ENCODE data around the gene PHAX.
"Not testable (repeated sequence)": the region's sequence is repeated elsewhere in the genome, so short reads cannot be mapped to it uniquely, and the experiment has no call there.

The PHAX gene

DNA sequence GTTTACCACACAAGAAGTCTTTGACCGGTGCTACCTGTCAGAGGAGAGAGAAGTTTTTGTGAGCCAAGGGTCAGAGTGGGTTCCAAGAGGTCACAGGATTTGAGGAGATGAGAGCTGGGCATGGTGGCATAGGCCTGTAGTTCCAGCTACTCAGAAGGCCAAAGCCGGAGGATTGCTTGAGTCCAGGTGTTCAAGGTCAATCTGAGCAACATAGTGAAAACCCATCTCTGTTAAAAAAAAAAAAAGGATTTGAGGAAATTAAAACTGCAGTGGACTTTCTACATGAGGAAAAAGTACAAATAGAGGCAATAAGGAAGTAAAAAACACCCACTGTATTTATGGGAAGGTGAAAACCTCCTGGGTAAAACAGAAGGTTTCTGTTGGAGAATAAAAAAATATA, 63.8 kb downstream of the PHAX start:
- Histone ChIP-seq H3K4me1 (ENCODE audit: control insufficient read depth, low read depth, low read length) (no peaks in the 10 kb centered on the region), H4K8ac (ENCODE audit: low read depth, low read length) (no peak overlapping the region), H3K27me3 (ENCODE audit: insufficient read depth, low read length, poor library complexity) (no peaks in the 10 kb centered on the region), H2BK5ac (ENCODE audit: low read length) (no peak overlapping the region), H3K27ac (ENCODE audit: low read depth, low read length) (no peak overlapping the region), H3K18ac (ENCODE audit: low read length) (no peak overlapping the region), H3K4me3 (ENCODE audit: low read length) (no peak overlapping the region), H3K4ac (ENCODE audit: low read depth, low read length) (no peak overlapping the region), H2BK120ac (ENCODE audit: low read depth, low read length) (no peak overlapping the region), H2BK15ac (replicated peaks; ENCODE audit: low read depth) (no peak overlapping the region), H3K79me1 (ENCODE audit: low read length) (no peaks in the 10 kb centered on the region), H3K36me3 (ENCODE audit: control insufficient read depth, insufficient read depth, low read length) (no peaks in the 10 kb centered on the region), H3K79me2 (ENCODE audit: control insufficient read depth, insufficient read depth, low read length) (no peaks in the 10 kb centered on the region), H3K23ac (ENCODE audit: low read length) (no peak overlapping the region), H3K4me2 (ENCODE audit: low read length) (no peak overlapping the region), H2AK5ac (ENCODE audit: low read length) (no peak overlapping the region), H3K56ac (ENCODE audit: low read length) (no peak overlapping the region), H3K9ac (ENCODE audit: low read length) (no peak overlapping the region), H4K5ac (ENCODE audit: low read length) (no peak overlapping the region)
- DNase-seq = no peak
- WGBS (ENCODE audit: extremely low coverage, insufficient coverage, low lambda C conversion rate) = no CpG with 5 or more reads among the region's 2 CpGs

DNA sequence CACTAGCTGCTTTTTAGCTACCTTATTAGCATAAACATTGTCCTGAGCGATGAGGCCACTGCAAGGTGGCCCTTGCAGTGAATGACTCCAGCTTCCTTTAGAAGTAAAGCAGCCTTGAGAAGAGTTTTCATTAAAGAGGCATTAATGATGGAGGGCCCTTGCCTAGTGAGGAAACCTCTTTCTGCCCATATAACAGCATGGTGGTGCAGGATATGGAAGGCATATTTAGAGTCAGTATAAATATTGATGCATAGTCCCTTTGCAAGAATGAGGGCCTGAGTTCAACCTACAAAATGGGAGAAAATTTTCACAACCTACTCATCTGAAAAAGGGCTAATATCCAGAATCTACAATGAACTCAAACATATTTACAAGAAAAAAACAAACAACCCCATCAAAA, 69.4 kb downstream of the PHAX start:
- not testable (repeated sequence) for H3K27me3 ChIP-seq (ENCODE audit: insufficient read depth, low read length, poor library complexity)

DNA sequence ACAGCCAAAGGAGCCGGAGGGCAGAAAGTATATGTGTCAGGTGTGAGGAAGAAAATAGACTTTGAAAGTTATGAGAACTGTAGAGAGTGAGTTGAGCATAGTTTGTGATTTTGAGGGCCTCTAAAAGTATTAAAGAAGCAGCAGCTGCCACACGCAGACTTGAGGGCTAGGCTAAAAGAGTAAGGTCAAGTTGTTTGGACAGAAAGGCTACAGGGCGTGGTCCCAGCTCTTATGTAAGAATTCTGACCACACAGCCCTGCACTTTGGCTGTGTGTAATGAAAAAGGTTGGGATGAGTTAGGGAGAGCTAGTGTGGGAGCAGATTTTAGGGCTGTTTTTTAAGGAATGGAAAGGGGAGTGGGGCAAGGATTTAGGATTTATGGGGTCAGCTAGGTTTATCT, 70.9 kb downstream of the PHAX start:
- H3K4ac ChIP-seq (ENCODE audit: low read depth, low read length); H3K36me3 ChIP-seq (ENCODE audit: control insufficient read depth, insufficient read depth, low read length); H3K4me3 ChIP-seq (ENCODE audit: low read length); H3K9ac ChIP-seq (ENCODE audit: low read length); H2BK5ac ChIP-seq (ENCODE audit: low read length); H3K4me2 ChIP-seq (ENCODE audit: low read length); H2BK120ac ChIP-seq (ENCODE audit: low read depth, low read length); H3K79me2 ChIP-seq (ENCODE audit: control insufficient read depth, insufficient read depth, low read length); H4K5ac ChIP-seq (ENCODE audit: low read length); H2AK5ac ChIP-seq (ENCODE audit: low read length); H3K18ac ChIP-seq (ENCODE audit: low read length); H3K56ac ChIP-seq (ENCODE audit: low read length); H3K4me1 ChIP-seq (ENCODE audit: control insufficient read depth, low read depth, low read length); DNase-seq; H2BK15ac ChIP-seq (replicated peaks; ENCODE audit: low read depth); H3K27me3 ChIP-seq (ENCODE audit: insufficient read depth, low read length, poor library complexity); H3K23ac ChIP-seq (ENCODE audit: low read length); H3K27ac ChIP-seq (ENCODE audit: low read depth, low read length); H3K79me1 ChIP-seq (ENCODE audit: low read length); H4K8ac ChIP-seq (ENCODE audit: low read depth, low read length): not testable (repeated sequence)
- WGBS (ENCODE audit: extremely low coverage, insufficient coverage, low lambda C conversion rate) = no CpG with 5 or more reads among the region's 3 CpGs

More for the DNA sequence above, 69.4 kb downstream of the PHAX start:
- not testable (repeated sequence) for H2BK5ac ChIP-seq (ENCODE audit: low read length); DNase-seq; H3K4me2 ChIP-seq (ENCODE audit: low read length); H3K4me3 ChIP-seq (ENCODE audit: low read length); H4K5ac ChIP-seq (ENCODE audit: low read length); H3K18ac ChIP-seq (ENCODE audit: low read length); H3K79me2 ChIP-seq (ENCODE audit: control insufficient read depth, insufficient read depth, low read length); H3K4ac ChIP-seq (ENCODE audit: low read depth, low read length); H3K56ac ChIP-seq (ENCODE audit: low read length); H4K8ac ChIP-seq (ENCODE audit: low read depth, low read length); H3K4me1 ChIP-seq (ENCODE audit: control insufficient read depth, low read depth, low read length); H2AK5ac ChIP-seq (ENCODE audit: low read length); H3K9ac ChIP-seq (ENCODE audit: low read length); H2BK120ac ChIP-seq (ENCODE audit: low read depth, low read length); H2BK15ac ChIP-seq (replicated peaks; ENCODE audit: low read depth); H3K79me1 ChIP-seq (ENCODE audit: low read length); H3K23ac ChIP-seq (ENCODE audit: low read length); H3K27ac ChIP-seq (ENCODE audit: low read depth, low read length); H3K36me3 ChIP-seq (ENCODE audit: control insufficient read depth, insufficient read depth, low read length)
- no CpG with 5 or more reads among the region's 1 CpG for WGBS (ENCODE audit: extremely low coverage, insufficient coverage, low lambda C conversion rate)

DNA sequence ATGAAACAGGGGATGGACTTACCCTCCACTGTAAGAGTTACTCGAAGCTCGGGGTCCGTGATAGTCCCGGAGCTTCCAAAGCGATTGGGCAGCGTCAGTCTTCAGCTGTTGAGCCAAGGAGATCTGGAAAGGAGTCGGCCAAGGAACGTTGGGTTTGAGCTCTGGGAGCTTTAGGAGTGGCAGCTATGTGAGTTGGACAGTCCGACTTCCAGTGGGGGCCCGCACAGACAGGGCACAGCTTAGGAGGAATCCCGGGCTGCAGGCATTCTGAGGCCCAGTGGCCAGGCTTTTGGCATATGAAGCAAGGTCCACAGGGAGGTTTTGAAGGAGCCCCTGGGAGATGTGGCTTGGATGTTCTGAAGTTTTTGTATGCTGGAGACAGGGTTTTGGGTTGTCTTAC, 72.7 kb downstream of the PHAX start:
- H3K79me1 ChIP-seq (ENCODE audit: low read length) = no peaks in the 10 kb centered on the region
- H3K9ac ChIP-seq (ENCODE audit: low read length) = peak overlapping the region; percentile 3
- peak; percentile 26 for DNase-seq
- no peak overlapping the region for H3K4me3 ChIP-seq (ENCODE audit: low read length)
- H3K18ac ChIP-seq (ENCODE audit: low read length) = peak overlapping the region; percentile 24
- H2BK5ac ChIP-seq (ENCODE audit: low read length) = peak overlapping the region; percentile 3
- H2BK120ac ChIP-seq (ENCODE audit: low read depth, low read length) = peak overlapping the region; percentile 4
- peak overlapping the region; percentile 4 for H3K4ac ChIP-seq (ENCODE audit: low read depth, low read length)
- WGBS (ENCODE audit: extremely low coverage, insufficient coverage, low lambda C conversion rate) = no CpG with 5 or more reads among the region's 11 CpGs
- no peaks in the 10 kb centered on the region for H3K79me2 ChIP-seq (ENCODE audit: control insufficient read depth, insufficient read depth, low read length)
- H3K27ac ChIP-seq (ENCODE audit: low read depth, low read length) = peak overlapping the region; percentile 43
- no peaks in the 10 kb centered on the region for H3K36me3 ChIP-seq (ENCODE audit: control insufficient read depth, insufficient read depth, low read length)
- no peak overlapping the region for H2AK5ac ChIP-seq (ENCODE audit: low read length)
- no peak overlapping the region for H3K4me2 ChIP-seq (ENCODE audit: low read length)
- no peaks in the 10 kb centered on the region for H3K27me3 ChIP-seq (ENCODE audit: insufficient read depth, low read length, poor library complexity)
- H3K4me1 ChIP-seq (ENCODE audit: control insufficient read depth, low read depth, low read length) = peaks cover 5% of the 10 kb centered on the region
- no peak overlapping the region for H3K23ac ChIP-seq (ENCODE audit: low read length)
- H4K5ac ChIP-seq (ENCODE audit: low read length) = no peak overlapping the region
- no peak overlapping the region for H2BK15ac ChIP-seq (replicated peaks; ENCODE audit: low read depth)
- H4K8ac ChIP-seq (ENCODE audit: low read depth, low read length) = no peak overlapping the region
- H3K56ac ChIP-seq (ENCODE audit: low read length) = peak overlapping the region; percentile 38

DNA sequence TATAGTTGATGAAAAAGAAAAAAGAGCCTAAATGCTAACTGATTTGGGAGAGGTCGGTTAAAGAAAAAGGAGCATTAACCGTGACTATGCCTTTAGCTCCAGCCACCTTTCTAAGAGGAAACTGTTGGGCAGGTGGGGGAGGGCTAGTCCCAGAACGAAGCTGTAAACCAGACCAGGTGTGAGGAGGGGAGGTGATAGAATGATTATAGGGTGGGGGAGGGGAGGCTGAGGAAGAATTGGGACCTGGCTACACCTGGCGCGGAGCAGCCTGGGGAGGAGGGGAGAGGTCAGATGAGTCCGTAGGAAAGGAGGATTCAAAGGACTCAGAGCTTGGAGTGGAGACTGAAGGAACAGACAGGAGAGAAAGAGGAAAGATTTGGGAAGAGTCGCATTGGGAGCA, 73.4 kb downstream of the PHAX start:
- Histone ChIP-seq H3K18ac (ENCODE audit: low read length) (peak overlapping the region; percentile 24), H3K4me1 (ENCODE audit: control insufficient read depth, low read depth, low read length) (peaks cover 5% of the 10 kb centered on the region), H3K27ac (ENCODE audit: low read depth, low read length) (no peak overlapping the region), H3K27me3 (ENCODE audit: insufficient read depth, low read length, poor library complexity) (no peaks in the 10 kb centered on the region), H3K56ac (ENCODE audit: low read length) (peak overlapping the region; percentile 38), H4K5ac (ENCODE audit: low read length) (no peak overlapping the region), H3K23ac (ENCODE audit: low read length) (no peak overlapping the region), H4K8ac (ENCODE audit: low read depth, low read length) (no peak overlapping the region), H2AK5ac (ENCODE audit: low read length) (no peak overlapping the region), H3K36me3 (ENCODE audit: control insufficient read depth, insufficient read depth, low read length) (no peaks in the 10 kb centered on the region), H2BK5ac (ENCODE audit: low read length) (no peak overlapping the region), H3K79me2 (ENCODE audit: control insufficient read depth, insufficient read depth, low read length) (no peaks in the 10 kb centered on the region), H3K4me3 (ENCODE audit: low read length) (no peak overlapping the region), H3K4me2 (ENCODE audit: low read length) (no peak overlapping the region), H2BK15ac (replicated peaks; ENCODE audit: low read depth) (no peak overlapping the region), H3K4ac (ENCODE audit: low read depth, low read length) (no peak overlapping the region), H3K79me1 (ENCODE audit: low read length) (no peaks in the 10 kb centered on the region), H2BK120ac (ENCODE audit: low read depth, low read length) (no peak overlapping the region), H3K9ac (ENCODE audit: low read length) (peak overlapping the region; percentile 15)
- no CpG with 5 or more reads among the region's 7 CpGs for WGBS (ENCODE audit: extremely low coverage, insufficient coverage, low lambda C conversion rate)
- DNase-seq = peak; percentile 77

DNA sequence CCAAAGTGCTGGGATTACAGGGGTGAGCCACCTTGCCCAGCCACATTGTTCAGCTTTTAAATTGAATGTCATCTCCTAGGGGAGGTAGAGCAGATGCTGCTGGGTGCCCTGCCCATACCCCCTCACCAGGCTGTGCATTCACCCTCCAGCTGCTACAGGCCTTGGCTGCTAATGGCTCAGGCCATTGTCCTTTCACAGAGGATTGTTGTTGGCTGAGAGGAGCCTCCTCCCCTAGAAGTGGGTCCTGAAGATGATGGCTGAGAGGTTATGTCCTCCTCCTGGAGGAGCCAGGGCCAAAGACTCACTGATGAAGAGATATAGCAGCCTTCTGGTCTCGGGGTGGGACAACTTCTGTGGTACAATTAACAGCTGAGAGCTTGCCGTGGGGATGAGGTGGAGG, 74.6 kb downstream of the PHAX start:
- H2BK120ac ChIP-seq (ENCODE audit: low read depth, low read length) = no peak overlapping the region
- H3K79me1 ChIP-seq (ENCODE audit: low read length) = no peaks in the 10 kb centered on the region
- no peak overlapping the region for H4K5ac ChIP-seq (ENCODE audit: low read length)
- no CpG with 5 or more reads among the region's 2 CpGs for WGBS (ENCODE audit: extremely low coverage, insufficient coverage, low lambda C conversion rate)
- H2AK5ac ChIP-seq (ENCODE audit: low read length) = no peak overlapping the region
- peak overlapping the region; percentile 73 for H3K56ac ChIP-seq (ENCODE audit: low read length)
- H3K27me3 ChIP-seq (ENCODE audit: insufficient read depth, low read length, poor library complexity) = no peaks in the 10 kb centered on the region
- no peak overlapping the region for H3K4ac ChIP-seq (ENCODE audit: low read depth, low read length)
- no peak overlapping the region for H3K4me2 ChIP-seq (ENCODE audit: low read length)
- H2BK15ac ChIP-seq (replicated peaks; ENCODE audit: low read depth) = no peak overlapping the region
- no peak overlapping the region for H3K27ac ChIP-seq (ENCODE audit: low read depth, low read length)
- no peak overlapping the region for H3K18ac ChIP-seq (ENCODE audit: low read length)
- H3K4me1 ChIP-seq (ENCODE audit: control insufficient read depth, low read depth, low read length) = peaks cover 7% of the 10 kb centered on the region
- no peaks in the 10 kb centered on the region for H3K79me2 ChIP-seq (ENCODE audit: control insufficient read depth, insufficient read depth, low read length)
- H2BK5ac ChIP-seq (ENCODE audit: low read length) = peak overlapping the region; percentile 75
- no peak overlapping the region for H4K8ac ChIP-seq (ENCODE audit: low read depth, low read length)
- no peak overlapping the region for H3K4me3 ChIP-seq (ENCODE audit: low read length)
- H3K23ac ChIP-seq (ENCODE audit: low read length) = no peak overlapping the region
- H3K36me3 ChIP-seq (ENCODE audit: control insufficient read depth, insufficient read depth, low read length) = no peaks in the 10 kb centered on the region
- peak; percentile 52 for DNase-seq
- H3K9ac ChIP-seq (ENCODE audit: low read length) = no peak overlapping the region
